IPS-NIHi7 (cell line): ENCODE results near the gene ETV4.

Experiments used
- DNase-seq: peaks from one replicate; pipeline ENCODE4 v3.0.0; 2012; ENCODE audit warnings: mixed read lengths; ENCODE audit errors: extremely low spot score

The ETV4 gene

DNA sequence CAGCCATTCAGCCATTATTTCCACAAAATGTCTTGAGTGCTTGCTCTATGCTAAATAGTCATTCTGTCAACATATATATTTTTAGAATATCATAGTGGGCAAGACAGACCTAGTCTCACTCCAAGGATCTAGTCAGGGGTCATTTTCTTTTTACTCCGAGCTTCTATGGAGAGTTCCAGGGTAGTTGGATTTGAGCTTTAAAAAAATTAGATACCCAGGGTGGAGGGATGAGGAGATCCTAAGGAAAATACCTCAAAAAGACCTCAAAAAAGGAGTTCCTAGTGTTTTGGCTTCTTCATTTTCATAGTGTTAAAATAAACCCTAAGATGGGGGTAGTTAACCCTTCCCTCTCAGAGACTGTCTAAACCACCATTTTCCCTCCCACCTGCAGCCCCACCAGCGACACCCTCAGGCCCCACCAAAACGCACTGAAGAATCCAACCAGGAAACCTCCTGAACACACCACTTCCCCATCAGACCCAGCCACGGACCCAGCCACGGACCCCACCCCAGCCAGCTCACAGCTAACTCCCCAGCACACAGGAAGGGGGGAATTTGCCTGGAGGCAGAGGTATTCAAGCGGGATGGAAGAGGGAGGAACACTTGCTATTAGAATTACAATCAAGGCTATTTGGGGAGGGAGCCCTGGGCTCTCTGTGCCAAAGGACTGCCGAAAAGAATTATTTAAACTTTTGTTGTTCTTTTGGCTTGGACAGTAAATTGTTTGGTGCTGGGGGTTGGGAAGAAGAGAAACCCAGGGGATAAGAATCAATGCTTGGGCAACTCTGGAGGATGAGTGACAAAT is 2.2 kb downstream of the ETV4 start:
- no peak for DNase-seq

DNA sequence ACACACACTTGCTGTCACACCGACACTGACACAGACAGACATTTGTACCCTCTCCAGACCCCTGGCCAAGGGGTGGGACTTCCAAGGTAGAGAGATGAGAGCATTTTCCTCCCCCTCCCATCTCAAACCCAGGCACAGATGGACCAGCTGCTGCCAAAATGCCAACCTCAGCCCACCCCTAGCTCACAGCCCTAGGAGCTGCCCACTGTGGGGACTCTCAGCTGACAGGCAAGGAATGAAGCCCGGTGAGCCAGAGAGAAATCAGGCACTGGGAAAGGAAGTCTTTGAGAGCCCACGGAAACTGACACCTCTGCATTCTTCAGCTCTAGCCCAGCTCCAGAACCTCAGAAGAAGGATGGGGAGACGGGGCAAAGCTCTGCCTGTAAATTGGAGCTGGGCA is 2.8 kb downstream of the ETV4 start:
- DNase-seq = no peak

DNA sequence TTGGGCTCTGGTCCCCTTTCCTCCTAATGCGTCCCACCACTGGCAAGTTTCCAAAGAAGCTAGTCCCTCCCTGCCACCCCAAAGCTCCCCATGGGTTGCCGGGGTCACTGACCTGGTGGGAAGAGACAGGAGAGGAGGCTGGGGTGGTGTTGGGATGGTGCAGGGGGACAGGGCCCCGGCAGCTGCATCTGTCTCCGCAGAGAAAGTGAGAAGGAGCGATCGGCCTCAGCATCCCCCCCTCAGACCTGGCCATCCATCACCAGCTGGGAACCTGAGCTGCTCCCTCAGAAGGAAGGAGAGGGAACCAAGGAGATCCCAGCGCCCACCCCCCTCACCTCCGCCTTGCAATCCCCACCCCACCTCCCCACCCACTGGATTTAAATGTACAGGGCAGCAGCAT is 3.3 kb downstream of the ETV4 start:
- DNase-seq = no peak

DNA sequence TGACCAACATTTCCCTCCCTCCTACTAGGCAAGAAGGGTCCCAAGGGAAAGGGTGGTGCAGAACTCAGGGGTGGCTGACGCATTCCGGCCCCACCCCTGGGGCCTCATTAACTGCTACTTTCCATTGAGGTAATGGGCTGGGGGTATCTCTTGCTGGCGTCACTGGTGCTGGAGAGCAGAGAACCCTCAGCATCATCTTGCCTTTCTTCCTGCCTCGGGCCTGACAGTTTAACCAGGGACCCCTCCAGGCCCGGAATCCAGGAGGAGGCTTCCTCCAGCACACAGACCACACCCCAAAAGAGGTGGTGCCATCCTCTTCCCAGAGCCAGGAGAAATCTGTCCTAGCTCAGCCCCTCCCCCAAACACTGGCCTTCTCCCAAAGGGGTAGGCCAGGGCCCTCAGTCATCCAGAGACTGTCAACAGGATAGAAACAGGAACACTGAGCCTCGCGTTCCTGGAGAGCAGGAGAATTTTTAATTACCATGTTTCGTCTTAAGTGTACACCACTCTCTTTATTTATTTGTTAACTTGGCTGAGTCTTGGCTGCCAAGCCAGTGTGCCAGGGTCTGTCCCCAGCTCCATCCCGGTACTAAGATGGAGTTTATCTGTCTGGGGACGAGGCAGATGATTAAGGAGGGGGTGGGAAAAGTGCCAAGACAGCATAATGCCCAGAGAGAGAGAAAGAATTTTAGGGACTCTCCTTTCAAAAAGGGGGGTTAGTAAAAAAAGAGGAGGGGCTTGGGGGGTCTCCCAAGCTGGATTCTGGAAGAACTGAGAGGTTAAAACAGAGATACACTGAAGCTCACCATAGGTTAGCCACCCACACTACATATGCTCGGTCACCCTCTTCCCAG is 5.1 kb downstream of the ETV4 start:
- no peak for DNase-seq

GRCh38 chr17:43536236-43536992 is 9.7 kb downstream of the ETV4 start:
- no peak for DNase-seq

- DNase-seq = no peak
Observed at GRCh38 chr17:43534909-43535308, 11.2 kb downstream of the ETV4 start.

GRCh38 chr17:43533699-43534098 is 12.4 kb downstream of the ETV4 start:
- DNase-seq = no peak

- DNase-seq = no peak
Observed at GRCh38 chr17:43532581-43532980, 13.6 kb downstream of the ETV4 start.

DNA sequence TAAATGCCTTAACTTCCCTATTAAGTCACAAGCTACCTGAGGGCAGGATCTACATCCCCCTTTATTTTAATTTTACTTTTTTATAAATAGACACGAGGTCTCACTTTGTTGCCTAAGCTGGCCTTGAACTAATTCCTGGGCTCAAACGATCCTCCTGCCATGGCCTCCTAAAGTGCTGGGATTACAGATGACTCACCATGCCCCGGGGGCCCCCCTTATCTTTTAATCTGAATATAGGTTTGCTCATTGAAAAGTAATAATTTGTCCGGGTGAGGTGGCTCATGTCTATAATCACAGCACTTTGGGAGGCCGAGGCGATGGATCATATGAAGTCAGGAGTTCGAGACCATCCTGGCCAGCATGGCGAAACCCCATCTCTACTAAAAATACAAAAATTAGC is 14.2 kb downstream of the ETV4 start:
- no peak for DNase-seq

DNA sequence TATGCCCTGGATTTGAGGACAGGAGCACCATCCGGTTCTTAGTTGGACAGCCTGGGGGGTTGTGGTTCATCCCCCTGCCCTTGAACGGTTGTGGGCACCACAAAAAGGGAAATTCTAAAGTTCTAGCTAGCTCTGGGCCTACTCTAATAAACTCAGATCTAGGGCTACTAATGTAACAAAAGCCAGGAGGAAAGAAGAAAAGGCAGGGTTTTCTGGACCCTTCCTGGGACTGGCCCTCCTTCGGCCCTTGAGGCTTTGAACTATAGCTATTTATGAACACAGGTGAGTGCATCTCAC is 15.1 kb downstream of the ETV4 start:
- DNase-seq = no peak

DNA sequence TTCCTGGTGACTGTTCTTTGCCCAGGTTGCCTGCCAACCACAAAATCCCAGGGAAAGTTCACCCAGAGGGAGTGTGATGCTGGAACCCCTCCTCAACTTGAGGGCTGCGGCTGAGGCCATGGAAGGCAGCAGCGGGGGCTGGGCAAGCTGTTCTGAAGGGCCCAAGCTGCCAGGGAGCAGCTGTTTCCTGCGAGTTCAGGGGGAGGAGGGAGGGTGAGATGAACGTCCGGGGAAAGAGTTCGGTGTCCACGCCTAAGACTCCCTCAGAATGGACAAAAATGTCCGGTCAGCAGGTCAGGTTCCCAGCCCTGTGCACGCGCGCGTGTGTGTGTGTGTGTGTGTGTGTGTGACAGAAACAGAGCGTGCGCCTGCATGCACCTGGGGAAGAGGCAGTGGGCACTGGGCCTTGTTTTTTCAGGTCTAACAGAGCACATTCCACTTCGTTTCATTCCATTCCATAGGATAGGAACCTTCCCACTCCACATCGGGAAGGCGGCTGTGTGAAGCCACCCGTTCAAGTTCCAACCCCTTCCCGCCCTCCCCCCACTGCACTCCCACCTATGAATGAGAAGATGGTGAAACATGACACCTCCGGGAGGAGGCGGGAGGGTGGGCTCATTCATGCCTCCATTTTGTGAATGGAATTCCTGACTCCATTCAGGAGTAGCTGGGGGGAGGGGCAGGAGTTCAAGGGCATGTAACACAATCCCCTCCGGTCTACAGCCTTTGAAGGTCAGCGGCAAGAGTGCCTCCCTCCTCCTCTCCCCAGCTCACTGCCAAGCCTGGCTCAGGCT is 15.7 kb downstream of the ETV4 start:
- DNase-seq = peak; percentile 92

DNA sequence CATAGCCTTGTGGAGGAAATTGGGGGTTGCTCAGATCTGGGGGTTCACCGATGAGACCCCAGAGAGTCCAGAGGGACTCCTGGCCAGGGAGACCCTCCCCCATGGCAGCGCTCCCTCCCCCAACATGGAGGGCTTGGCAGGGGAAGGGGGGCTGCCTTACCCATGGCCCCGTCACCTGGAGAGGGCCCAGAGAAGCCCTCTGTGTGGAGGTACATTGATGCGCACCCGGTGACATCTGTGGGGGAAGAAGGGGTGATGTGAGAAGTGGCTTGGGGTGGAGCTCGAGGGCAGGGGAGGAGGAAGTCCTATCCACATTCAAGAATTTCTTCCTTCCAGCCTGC is 16.2 kb downstream of the ETV4 start:
- DNase-seq = no peak

GRCh38 chr17:43528988-43529814 is 16.9 kb downstream of the ETV4 start:
- DNase-seq = no peak

DNA sequence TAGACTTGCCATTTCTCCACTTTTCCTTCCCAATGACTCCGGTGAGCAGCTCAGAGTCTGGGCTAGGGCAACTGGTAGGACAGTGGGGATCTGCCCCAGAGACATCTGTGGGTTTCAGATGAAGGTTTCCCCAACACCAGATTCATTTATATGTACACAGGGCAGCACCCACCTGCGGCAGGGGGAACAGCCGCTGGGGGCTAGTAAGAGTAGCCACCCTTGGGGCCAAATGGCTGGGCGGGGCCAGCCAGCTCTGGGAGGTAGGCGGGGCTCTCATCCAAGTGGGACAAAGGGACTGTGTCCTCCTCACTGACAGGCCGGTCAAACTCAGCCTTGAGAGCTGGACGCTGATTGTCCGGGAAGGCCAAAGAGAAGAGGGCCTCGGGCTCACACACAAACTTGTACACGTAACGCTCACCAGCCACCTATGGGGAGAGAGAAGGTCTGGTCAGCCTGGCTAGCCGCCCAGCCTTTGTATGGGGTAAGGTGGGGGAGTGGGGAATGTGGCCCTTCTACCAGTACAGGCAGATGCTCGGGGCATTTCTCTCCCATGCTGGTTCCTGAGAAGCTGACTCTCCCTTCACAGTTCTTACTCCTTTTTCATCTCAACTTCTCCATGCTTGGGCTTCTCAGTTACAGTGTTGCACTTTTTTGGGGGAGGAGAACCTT is 17.7 kb downstream of the ETV4 start:
- DNase-seq = no peak

- DNase-seq = no peak
Observed at GRCh38 chr17:43526886-43527648, 19.1 kb downstream of the ETV4 start.

DNA sequence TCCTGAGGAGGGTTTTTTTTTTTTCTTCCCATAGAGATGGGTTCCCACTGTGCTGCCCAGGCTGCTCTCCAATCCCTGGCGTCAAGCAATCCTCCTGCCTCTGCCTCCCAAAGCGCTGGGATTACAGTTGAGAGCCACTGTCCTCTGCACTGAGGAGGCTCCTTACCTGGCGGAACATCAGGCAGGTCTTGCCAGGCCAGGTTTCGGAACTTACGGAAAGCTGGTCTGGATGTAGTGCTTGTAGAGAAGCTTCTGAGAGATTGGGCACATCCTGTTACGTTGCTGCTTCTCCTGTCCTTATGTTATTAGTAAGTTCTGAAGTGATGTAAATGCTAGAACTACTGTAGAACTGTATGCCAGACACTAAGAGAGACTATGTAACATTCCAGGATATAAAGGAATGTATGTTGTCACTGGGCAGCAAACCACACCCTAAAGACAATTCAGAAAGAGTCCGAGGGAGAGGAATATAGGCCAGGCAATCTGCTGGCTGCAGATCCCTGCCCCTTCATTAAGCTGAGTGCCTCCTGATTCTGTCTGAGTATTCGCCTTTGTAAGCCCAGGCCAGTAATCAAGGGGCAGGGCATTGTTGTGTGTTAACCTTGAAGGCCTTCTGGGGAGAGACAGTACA is 21.1 kb downstream of the ETV4 start:
- DNase-seq = no peak

- DNase-seq = no peak
Observed at GRCh38 chr17:43521389-43521788, 24.8 kb downstream of the ETV4 start.

DNA sequence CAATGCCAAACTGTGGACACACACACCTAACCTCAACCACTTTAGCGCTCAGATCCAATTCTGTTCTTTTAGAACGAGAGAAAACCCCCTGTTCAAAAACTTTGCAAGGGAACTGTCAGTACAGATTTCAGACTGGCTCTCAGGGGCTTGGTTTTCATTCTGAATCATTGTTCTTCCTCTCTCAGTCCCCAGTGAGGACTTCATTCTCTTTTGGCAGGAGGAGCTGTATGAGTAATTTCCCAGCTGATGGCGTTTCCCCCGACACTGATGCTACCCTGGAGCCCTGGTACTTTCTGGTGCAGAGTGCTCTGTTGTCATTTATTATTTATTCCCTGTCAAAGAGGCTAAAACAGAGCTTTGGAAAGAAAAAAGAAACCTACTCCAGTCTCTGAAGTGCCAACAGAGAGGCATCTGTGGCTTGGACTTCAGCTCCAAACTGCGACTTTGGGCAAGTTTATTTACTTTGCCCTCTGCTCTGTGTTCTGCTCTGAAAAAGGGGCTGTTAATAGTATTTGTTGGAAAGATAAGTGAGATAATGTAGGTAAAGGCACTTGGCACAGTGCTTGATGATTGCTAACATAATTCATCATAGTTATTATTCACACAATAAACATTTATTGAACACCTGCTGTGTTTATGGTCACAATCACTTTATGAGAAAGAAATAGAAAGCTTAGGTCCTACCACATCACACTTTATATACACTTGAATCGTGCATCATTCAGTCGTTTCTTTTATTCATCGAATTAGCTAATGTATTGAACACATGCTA is 28.3 kb downstream of the ETV4 start:
- no peak for DNase-seq
